HEK293 (cell line): Measurements from ENCODE around the gene TRAPPC10.

Experiments used
- CTCF ChIA-PET: fragments of 350-600 bp; formaldehyde crosslinking; extraction: SDS; loops from one replicate; lab custom pipeline; 2021; ENCODE audit warnings: antibody characterized with exemption; lab: Yijun Ruan, JAX
- POLR2A ChIA-PET: fragments of 300-600 bp; formaldehyde crosslinking; extraction: SDS; loops from one replicate; lab custom pipeline; 2020; ENCODE audit warnings: antibody characterized with exemption, inconsistent platforms; lab: Yijun Ruan, JAX
- H3K27ac ChIP-seq: fragments of 200-500 bp; sonication (Bioruptor generic); 2 replicates; pipeline ENCODE4 v1.5.1; 2014; ENCODE audit warnings: low read depth, low read length, control low read depth, inconsistent platforms; ENCODE audit errors: extremely low read depth
- H3K36me3 ChIP-seq, 2 experiments: fragments of 200-500 bp in 1 of 2; sonication (Bioruptor generic) in 1 of 2; 1 replicate in 1 of 2; 2 replicates in 1 of 2; pipeline ENCODE4 v1.5.1; 2014 to 2017; ENCODE audit warnings: inconsistent platforms in 2 of 2, low read length in 2 of 2; ENCODE audit not compliant: control insufficient read depth in 2 of 2, insufficient read depth in 1 of 2
- H3K4me1 ChIP-seq: fragments of 200-500 bp; sonication (Bioruptor generic); 2 replicates; pipeline ENCODE4 v1.5.1; 2014; ENCODE audit warnings: mild to moderate bottlenecking, low read length, inconsistent platforms; ENCODE audit not compliant: control insufficient read depth, insufficient read depth
- H3K4me3 ChIP-seq: 2 replicates; pipeline ENCODE4 v1.5.1; 2011; ENCODE audit warnings: low read depth, mild to moderate bottlenecking, control low read depth, low read length, moderate library complexity
- H3K9me3 ChIP-seq: fragments of 200-500 bp; sonication (Bioruptor generic); 2 replicates; pipeline ENCODE4 v1.5.1; 2014; ENCODE audit warnings: low read depth, low read length, inconsistent platforms; ENCODE audit not compliant: control insufficient read depth, insufficient read depth
- SETDB1 ChIP-seq: IDR thresholded peaks from one replicate; pipeline ENCODE4 v1.6.1; 2017; ENCODE audit warnings: mild to moderate bottlenecking, low read length, moderate library complexity, mixed read lengths; ENCODE audit not compliant: insufficient read length
- SP2 ChIP-seq: fragments of 450-650 bp; formaldehyde crosslinking; IDR thresholded peaks from 2 replicates; pipeline ENCODE4 v1.5.1; 2016; ENCODE audit warnings: missing biosample characterization, missing genetic modification characterization
- TRIM28 ChIP-seq: IDR thresholded peaks from 2 replicates; pipeline ENCODE4 v1.6.1; 2011; ENCODE audit warnings: low read length, control low read depth, borderline replicate concordance
- ZBTB7A ChIP-seq: fragments of 450-650 bp; formaldehyde crosslinking; IDR thresholded peaks from 2 replicates; pipeline ENCODE4 v1.5.1; 2016; ENCODE audit warnings: low read depth, missing biosample characterization, missing genetic modification characterization
- ZNF133 ChIP-seq: fragments of 450-650 bp; formaldehyde crosslinking; IDR thresholded peaks from 2 replicates; pipeline ENCODE4 v1.5.1; 2016; ENCODE audit warnings: missing biosample characterization, missing genetic modification characterization
- ZNF146 ChIP-seq: fragments of 450-650 bp; formaldehyde crosslinking; IDR thresholded peaks from 2 replicates; pipeline ENCODE4 v1.5.1; 2016; ENCODE audit warnings: missing biosample characterization, missing genetic modification characterization
- ZNF184 ChIP-seq: fragments of 450-650 bp; IDR thresholded peaks from 2 replicates; pipeline ENCODE4 v1.5.1; 2018; ENCODE audit warnings: missing biosample characterization, mild to moderate bottlenecking, missing genetic modification characterization
- ZNF335 ChIP-seq: fragments of 450-650 bp; formaldehyde crosslinking; conservative IDR thresholded peaks from 2 replicates; pipeline ENCODE4 v1.5.1; 2016; ENCODE audit warnings: missing biosample characterization, missing genetic modification characterization
- ZNF560 ChIP-seq: fragments of 450-650 bp; formaldehyde crosslinking; IDR thresholded peaks from 2 replicates; pipeline ENCODE4 v1.5.1; 2017; ENCODE audit warnings: missing biosample characterization, missing genetic modification characterization, borderline replicate concordance
- ZNF645 ChIP-seq: fragments of 450-650 bp; formaldehyde crosslinking; IDR thresholded peaks from 2 replicates; pipeline ENCODE4; 2016; ENCODE audit warnings: missing biosample characterization, missing genetic modification characterization
- ZSCAN4 ChIP-seq: fragments of 450-650 bp; formaldehyde crosslinking; IDR thresholded peaks from 2 replicates; pipeline ENCODE4 v1.5.1; 2017; ENCODE audit warnings: missing biosample characterization, missing genetic modification characterization
- TF ChIP-seq, protein P1 (sequence below): fragments of 450-650 bp; formaldehyde crosslinking; IDR thresholded peaks from 2 replicates; pipeline ENCODE4 v1.5.1; 2016; ENCODE audit warnings: missing biosample characterization, missing genetic modification characterization
- TF ChIP-seq, protein P2 (sequence below): fragments of 450-650 bp; formaldehyde crosslinking; IDR thresholded peaks from 2 replicates; pipeline ENCODE4 v1.5.1; 2016; ENCODE audit warnings: missing biosample characterization, missing genetic modification characterization
- TF ChIP-seq, protein P3 (sequence below): fragments of 450-650 bp; formaldehyde crosslinking; IDR thresholded peaks from 2 replicates; pipeline ENCODE4 v1.5.1; 2016; ENCODE audit warnings: missing biosample characterization, missing genetic modification characterization, borderline replicate concordance

TRAPPC10 gene

GRCh38 chr21:44085491-44086321, 73.6 kb downstream of the TRAPPC10 start:
- TF ChIP-seq SETDB1, result no peak
- TF ChIP-seq ZNF133 (tag by site-specific recombination), result no peak
- no peak for TF ChIP-seq ZNF560 (tag by site-specific recombination)
- TF ChIP-seq, protein P1, sequence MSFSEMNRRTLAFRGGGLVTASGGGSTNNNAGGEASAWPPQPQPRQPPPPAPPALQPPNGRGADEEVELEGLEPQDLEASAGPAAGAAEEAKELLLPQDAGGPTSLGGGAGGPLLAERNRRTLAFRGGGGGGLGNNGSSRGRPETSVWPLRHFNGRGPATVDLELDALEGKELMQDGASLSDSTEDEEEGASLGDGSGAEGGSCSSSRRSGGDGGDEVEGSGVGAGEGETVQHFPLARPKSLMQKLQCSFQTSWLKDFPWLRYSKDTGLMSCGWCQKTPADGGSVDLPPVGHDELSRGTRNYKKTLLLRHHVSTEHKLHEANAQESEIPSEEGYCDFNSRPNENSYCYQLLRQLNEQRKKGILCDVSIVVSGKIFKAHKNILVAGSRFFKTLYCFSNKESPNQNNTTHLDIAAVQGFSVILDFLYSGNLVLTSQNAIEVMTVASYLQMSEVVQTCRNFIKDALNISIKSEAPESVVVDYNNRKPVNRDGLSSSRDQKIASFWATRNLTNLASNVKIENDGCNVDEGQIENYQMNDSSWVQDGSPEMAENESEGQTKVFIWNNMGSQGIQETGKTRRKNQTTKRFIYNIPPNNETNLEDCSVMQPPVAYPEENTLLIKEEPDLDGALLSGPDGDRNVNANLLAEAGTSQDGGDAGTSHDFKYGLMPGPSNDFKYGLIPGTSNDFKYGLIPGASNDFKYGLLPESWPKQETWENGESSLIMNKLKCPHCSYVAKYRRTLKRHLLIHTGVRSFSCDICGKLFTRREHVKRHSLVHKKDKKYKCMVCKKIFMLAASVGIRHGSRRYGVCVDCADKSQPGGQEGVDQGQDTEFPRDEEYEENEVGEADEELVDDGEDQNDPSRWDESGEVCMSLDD (tag by site-specific recombination), result no peak
- TF ChIP-seq, protein P2, sequence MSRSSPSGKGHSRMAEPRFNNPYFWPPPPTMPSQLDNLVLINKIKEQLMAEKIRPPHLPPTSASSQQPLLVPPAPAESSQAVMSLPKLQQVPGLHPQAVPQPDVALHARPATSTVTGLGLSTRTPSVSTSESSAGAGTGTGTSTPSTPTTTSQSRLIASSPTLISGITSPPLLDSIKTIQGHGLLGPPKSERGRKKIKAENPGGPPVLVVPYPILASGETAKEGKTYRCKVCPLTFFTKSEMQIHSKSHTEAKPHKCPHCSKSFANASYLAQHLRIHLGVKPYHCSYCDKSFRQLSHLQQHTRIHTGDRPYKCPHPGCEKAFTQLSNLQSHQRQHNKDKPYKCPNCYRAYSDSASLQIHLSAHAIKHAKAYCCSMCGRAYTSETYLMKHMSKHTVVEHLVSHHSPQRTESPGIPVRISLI (tag by site-specific recombination), result no peak
- no peak for TF ChIP-seq ZBTB7A (tag by site-specific recombination)
- TF ChIP-seq, protein P3, sequence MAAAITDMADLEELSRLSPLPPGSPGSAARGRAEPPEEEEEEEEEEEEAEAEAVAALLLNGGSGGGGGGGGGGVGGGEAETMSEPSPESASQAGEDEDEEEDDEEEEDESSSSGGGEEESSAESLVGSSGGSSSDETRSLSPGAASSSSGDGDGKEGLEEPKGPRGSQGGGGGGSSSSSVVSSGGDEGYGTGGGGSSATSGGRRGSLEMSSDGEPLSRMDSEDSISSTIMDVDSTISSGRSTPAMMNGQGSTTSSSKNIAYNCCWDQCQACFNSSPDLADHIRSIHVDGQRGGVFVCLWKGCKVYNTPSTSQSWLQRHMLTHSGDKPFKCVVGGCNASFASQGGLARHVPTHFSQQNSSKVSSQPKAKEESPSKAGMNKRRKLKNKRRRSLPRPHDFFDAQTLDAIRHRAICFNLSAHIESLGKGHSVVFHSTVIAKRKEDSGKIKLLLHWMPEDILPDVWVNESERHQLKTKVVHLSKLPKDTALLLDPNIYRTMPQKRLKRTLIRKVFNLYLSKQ (tag by site-specific recombination), result no peak
- TF ChIP-seq ZNF184 (tag by site-specific recombination), result no peak
- no peak for TF ChIP-seq SP2 (tag by site-specific recombination)
- no peak for TF ChIP-seq TRIM28
- H3K9me3 ChIP-seq, result no peaks in the 10 kb centered on the region
- H3K36me3 ChIP-seq, result peaks cover 15 to 96% of the 10 kb centered on the region in 2 experiments
- no peaks in the 10 kb centered on the region for H3K4me1 ChIP-seq
- ChIA-PET POLR2A (no interaction called here), CTCF (interaction anchor here (0.7 to 1.6 kb wide), 3 partner anchors 12 to 110 kb away, joined by 3 to 6 read pairs (median 3); no protein-coding TSS in a partner anchor)
- no peak overlapping the region for H3K27ac ChIP-seq
- no peak overlapping the region for H3K4me3 ChIP-seq

GRCh38 chr21:44086636-44087425, 74.7 kb downstream of the TRAPPC10 start:
- TF ChIP-seq ZNF645 (tag by site-specific recombination) (no peak), ZNF335 (no peak), ZNF146 (tag by site-specific recombination) (no peak), ZSCAN4 (no peak)
- H3K9me3 ChIP-seq, result no peaks in the 10 kb centered on the region
- CTCF ChIA-PET, result no interaction called here
- H3K36me3 ChIP-seq, result peaks cover 10 to 88% of the 10 kb centered on the region in 2 experiments
- no peak overlapping the region for H3K4me3 ChIP-seq
- POLR2A ChIA-PET, result no interaction called here
- H3K4me1 ChIP-seq, result no peaks in the 10 kb centered on the region
- H3K27ac ChIP-seq, result no peak overlapping the region
